Endodermal cell (in vitro differentiated cells): ENCODE results near the gene NUDCD3. TPM values are rescaled to one million over a fixed set of nuclear protein-coding genes. Genes with fewer than 3 reads are reported as not detected.

Experiments
- DNase-seq: peaks from one replicate; pipeline ENCODE4 v3.0.0-alpha.2; 2017
- H3K27ac ChIP-seq: 2 replicates; pipeline ENCODE4 v1.5.1; 2013; ENCODE audit warnings: mild to moderate bottlenecking, low read depth, low read length, moderate library complexity
- H3K27me3 ChIP-seq: 2 replicates; pipeline ENCODE4 v1.6.1; 2013; ENCODE audit warnings: mild to moderate bottlenecking, low read length, moderate library complexity; ENCODE audit not compliant: insufficient read depth, control insufficient read depth, poor library complexity, severe bottlenecking
- H3K36me3 ChIP-seq: 2 replicates; pipeline ENCODE4 v1.7.0; 2013; ENCODE audit warnings: mild to moderate bottlenecking, low read length, moderate library complexity; ENCODE audit not compliant: control insufficient read depth, insufficient read depth
- H3K4me1 ChIP-seq: one replicate; pipeline ENCODE4 v1.7.0; 2013; ENCODE audit warnings: low read length; ENCODE audit not compliant: control insufficient read depth, insufficient read depth
- H3K4me3 ChIP-seq: 2 replicates; pipeline ENCODE4 v1.5.1; 2013; ENCODE audit warnings: mild to moderate bottlenecking, low read length, moderate library complexity
- H3K9ac ChIP-seq: 2 replicates; pipeline ENCODE4 v1.6.1; 2013; ENCODE audit warnings: mild to moderate bottlenecking, low read length, moderate library complexity; ENCODE audit not compliant: poor library complexity, severe bottlenecking; ENCODE audit errors: extremely low read depth
- H3K9me3 ChIP-seq: 2 replicates; pipeline ENCODE4 v1.6.1; 2013; ENCODE audit warnings: mild to moderate bottlenecking, low read length, moderate library complexity; ENCODE audit not compliant: control insufficient read depth
- H3K27ac Mint-ChIP-seq: 2 replicates; pipeline ENCODE4 v1.8.0; 2020; ENCODE audit warnings: mixed read lengths
- H3K27me3 Mint-ChIP-seq: 2 replicates; pipeline ENCODE4 v1.8.0; 2021; ENCODE audit warnings: mild to moderate bottlenecking, mixed read lengths; ENCODE audit not compliant: insufficient read depth
- H3K36me3 Mint-ChIP-seq: 2 replicates; pipeline ENCODE4 v1.8.0; 2020; ENCODE audit warnings: low read depth, mixed read lengths
- H3K4me1 Mint-ChIP-seq: 2 replicates; pipeline ENCODE4 v1.8.0; 2020; ENCODE audit warnings: mixed read lengths
- H3K4me3 Mint-ChIP-seq: 2 replicates; pipeline ENCODE4 v1.8.0; 2020; ENCODE audit warnings: mild to moderate bottlenecking, moderate library complexity, mixed read lengths
- H3K9me3 Mint-ChIP-seq: 2 replicates; pipeline ENCODE4 v1.8.0; 2020; ENCODE audit warnings: mild to moderate bottlenecking, mixed read lengths
- CTCF ChIP-seq: fragments of 200-600 bp; sonication (generic); conservative IDR thresholded peaks from 2 replicates; pipeline ENCODE4 v1.5.0; 2021; ENCODE audit warnings: antibody characterized with exemption, mild to moderate bottlenecking
- WGBS, 2 experiments: methylation state at CpG; one replicate each; pipeline versions ENCODE4 v1.1.5 to v1.1.7; 2013; ENCODE audit warnings: missing lambda C conversion rate in 2 of 2, mixed read lengths in 1 of 2; ENCODE audit not compliant: insufficient coverage in 1 of 2, insufficient read length in 1 of 2; 5-methylcytosine and 5-hydroxymethylcytosine counted together
- total RNA-seq, 2 donors: library from RNA; stranded (reverse); fragmentation: NEBNext Ultra II Directional in 1 of 2; extraction: Animal tissue kit (Norgen Biotek cat#: 25700) in 1 of 2; gene quantifications; 2 replicates in 1 of 2; 3 replicates in 1 of 2; pipeline ENCODE4 v1.2.1, GENCODE V29; 2021

Gene NUDCD3
- total RNA-seq, 2 donors from 2014 or later: 80.8 to 116 TPM

GRCh38 chr7:44518761-44519160 is 28.3 kb upstream of the NUDCD3 start:
- WGBS, 2 experiments: 84 to 86% methylated on average over 3 of the region's 3 CpGs
- no peaks in the 10 kb centered on the region for H3K4me1 Mint-ChIP-seq
- TF ChIP-seq CTCF: no peak

GRCh38 chr7:44517175-44517574 is 26.7 kb upstream of the NUDCD3 start:
- no peak for TF ChIP-seq CTCF
- Histone ChIP-seq H3K9ac (no peak overlapping the region), H3K9me3 (no peaks in the 10 kb centered on the region), H3K27ac (no peak overlapping the region), H3K4me1 (no peaks in the 10 kb centered on the region), H3K36me3 (no peaks in the 10 kb centered on the region), H3K27me3 (no peaks in the 10 kb centered on the region), H3K4me3 (no peak overlapping the region)
- Mint-ChIP-seq H3K27ac (no peak overlapping the region), H3K4me3 (no peak overlapping the region), H3K4me1 (no peaks in the 10 kb centered on the region), H3K36me3 (no peaks in the 10 kb centered on the region), H3K9me3 (no peaks in the 10 kb centered on the region), H3K27me3 (peaks cover 2% of the 10 kb centered on the region)
- 89 to 100% methylated on average over 6 to 8 of the region's 8 CpGs for WGBS, 2 experiments
- no peak for DNase-seq

More at GRCh38 chr7:44518761-44519160, 28.3 kb upstream of the NUDCD3 start:
- Mint-ChIP-seq H3K4me3 (no peak overlapping the region), H3K36me3 (no peaks in the 10 kb centered on the region), H3K9me3 (peaks cover 1% of the 10 kb centered on the region), H3K27ac (no peak overlapping the region), H3K27me3 (peaks cover 6% of the 10 kb centered on the region)
- H3K36me3 ChIP-seq: no peaks in the 10 kb centered on the region
- no peak overlapping the region for H3K9ac ChIP-seq
- peaks cover under 1% of the 10 kb centered on the region for H3K9me3 ChIP-seq
- H3K27ac ChIP-seq: no peak overlapping the region
- no peaks in the 10 kb centered on the region for H3K4me1 ChIP-seq
- H3K27me3 ChIP-seq: no peaks in the 10 kb centered on the region
- no peak overlapping the region for H3K4me3 ChIP-seq
- no peak for DNase-seq

- no peaks in the 10 kb centered on the region for H3K36me3 ChIP-seq
- no peak overlapping the region for H3K27ac ChIP-seq
- H3K27ac Mint-ChIP-seq: no peak overlapping the region
- H3K4me3 Mint-ChIP-seq: no peak overlapping the region
- WGBS, 2 experiments: 89 to 90% methylated on average over 7 to 10 of the region's 10 CpGs
- DNase-seq: no peak
- no peak for TF ChIP-seq CTCF
- no peaks in the 10 kb centered on the region for H3K4me1 ChIP-seq
- H3K9me3 Mint-ChIP-seq: no peaks in the 10 kb centered on the region
- no peak overlapping the region for H3K4me3 ChIP-seq
- no peaks in the 10 kb centered on the region for H3K27me3 Mint-ChIP-seq
- H3K9me3 ChIP-seq: no peaks in the 10 kb centered on the region
- no peak overlapping the region for H3K9ac ChIP-seq
- H3K4me1 Mint-ChIP-seq: no peaks in the 10 kb centered on the region
- no peaks in the 10 kb centered on the region for H3K27me3 ChIP-seq
- no peaks in the 10 kb centered on the region for H3K36me3 Mint-ChIP-seq
These were observed 25.3 kb upstream of the NUDCD3 start for GRCh38 chr7:44515590-44516268.
